Kidney epithelial cell (primary cell): Measurements from ENCODE around the gene CD19. TPM values are rescaled to one million over a fixed set of nuclear protein-coding genes. Genes with fewer than 3 reads are reported as not detected.

Experiments used
- DNase-seq: peaks from one replicate; pipeline ENCODE4 v3.0.0-alpha.2; 2010; ENCODE audit warnings: low read depth
- H3K27me3 ChIP-seq: 2 replicates; pipeline ENCODE4 v1.6.0; 2011; ENCODE audit warnings: low read length; ENCODE audit not compliant: control insufficient read depth, insufficient read depth
- H3K36me3 ChIP-seq: 2 replicates; pipeline ENCODE4 v1.5.1; 2011; ENCODE audit warnings: low read length; ENCODE audit not compliant: control insufficient read depth, insufficient read depth
- H3K4me3 ChIP-seq: 2 replicates; pipeline ENCODE4 v1.5.1; 2011; ENCODE audit warnings: low read depth, mild to moderate bottlenecking, control low read depth, low read length
- CTCF ChIP-seq: IDR thresholded peaks from 2 replicates; pipeline ENCODE4 v1.5.1; 2011; ENCODE audit warnings: mild to moderate bottlenecking, moderate library complexity, low read length, control low read depth, inconsistent platforms; ENCODE audit not compliant: insufficient read depth, poor library complexity, severe bottlenecking
- total RNA-seq: library from RNA; depleted of rRNA; stranded (reverse); fragments of >200 nt; gene quantifications from 2 replicates; pipeline ENCODE4 v1.2.3, GENCODE V29; 2015

Gene CD19
- total RNA-seq, 1 donor from 2014 or later: not detected

GRCh38 chr16:28933171-28933570, 1.4 kb downstream of the CD19 start:
- no peak for DNase-seq
- TF ChIP-seq CTCF: no peak
- Histone ChIP-seq H3K36me3 (no peaks in the 10 kb centered on the region), H3K27me3 (no peaks in the 10 kb centered on the region), H3K4me3 (no peak overlapping the region)

- Histone ChIP-seq H3K36me3 (no peaks in the 10 kb centered on the region), H3K4me3 (no peak overlapping the region), H3K27me3 (no peaks in the 10 kb centered on the region)
- DNase-seq: no peak
- TF ChIP-seq CTCF: no peak
Observed at GRCh38 chr16:28935346-28935745, 3.6 kb downstream of the CD19 start.

- TF ChIP-seq CTCF: no peak
Observed at GRCh38 chr16:28935924-28936783, 4.4 kb downstream of the CD19 start.

GRCh38 chr16:28936784-28937155, 5.0 kb downstream of the CD19 start:
- no peak for TF ChIP-seq CTCF
- no peaks in the 10 kb centered on the region for H3K27me3 ChIP-seq
- H3K36me3 ChIP-seq: no peaks in the 10 kb centered on the region
- DNase-seq: no peak
- H3K4me3 ChIP-seq: no peak overlapping the region

More at GRCh38 chr16:28935924-28936783, 4.4 kb downstream of the CD19 start:
- no peaks in the 10 kb centered on the region for H3K36me3 ChIP-seq
- H3K4me3 ChIP-seq: no peak overlapping the region
- DNase-seq: no peak
- H3K27me3 ChIP-seq: no peaks in the 10 kb centered on the region

GRCh38 chr16:28937222-28937876, 5.6 kb downstream of the CD19 start:
- no peak for TF ChIP-seq CTCF
- DNase-seq: no peak
- no peaks in the 10 kb centered on the region for H3K36me3 ChIP-seq
- H3K4me3 ChIP-seq: no peak overlapping the region
- no peaks in the 10 kb centered on the region for H3K27me3 ChIP-seq
